Neural progenitor cell (in vitro differentiated cells): ENCODE measurements around the gene HSF2.
"Not testable (repeated sequence)": the region's sequence is repeated elsewhere in the genome, so short reads cannot be mapped to it uniquely, and the experiment has no call there.

Source experiments
- CTCF ChIP-seq: fragments of 200-600 bp; sonication (generic); IDR thresholded peaks from 2 replicates; pipeline ENCODE4 v1.5.1; 2017; ENCODE audit warnings: antibody characterized with exemption, mild to moderate bottlenecking
- EZH2 ChIP-seq: fragments of 200-600 bp; sonication (generic); IDR thresholded peaks from 2 replicates; pipeline ENCODE4 v1.6.1; 2017; ENCODE audit warnings: antibody characterized with exemption, mild to moderate bottlenecking, moderate library complexity
- EZH2phosphoT487 ChIP-seq: fragments of 200-600 bp; sonication (generic); IDR thresholded peaks from 2 replicates; pipeline ENCODE4 v1.6.1; 2017; ENCODE audit warnings: antibody characterized with exemption

- not testable (repeated sequence) for TF ChIP-seq CTCF, EZH2, EZH2phosphoT487
Measured at GRCh38 chr6:122455116-122455515, 55.7 kb downstream of the HSF2 start.
